ENCODE measurements around the gene NLGN2.

The NLGN2 gene

GRCh38 chr17:7437950-7438614, 30.4 kb downstream of the NLGN2 start:
- peak in 3 of 5 donors; percentile 39 to 50 (median 43) for DNase-seq

- no peak for DNase-seq
These were observed 31.2 kb downstream of the NLGN2 start for GRCh38 chr17:7438656-7439460.

GRCh38 chr17:7439462-7440112, 31.9 kb downstream of the NLGN2 start, which contains the start of gene FGF11:
TSS of gene FGF11 (plus strand) at chr17:7439512. CDS start at chr17:7439621, 109 bp downstream.
- no peak for DNase-seq

- DNase-seq: no peak
These were observed 32.6 kb downstream of the NLGN2 start for GRCh38 chr17:7440113-7440833.

GRCh38 chr17:7440834-7441195, 33.2 kb downstream of the NLGN2 start:
- no peak for DNase-seq

GRCh38 chr17:7441266-7441665, 33.6 kb downstream of the NLGN2 start:
- no peak for DNase-seq

- no peak for DNase-seq
These were observed 34.5 kb downstream of the NLGN2 start for GRCh38 chr17:7442142-7442541.

GRCh38 chr17:7443499-7444485, 36.1 kb downstream of the NLGN2 start:
- no peak for DNase-seq

GRCh38 chr17:7444682-7445618, 37.3 kb downstream of the NLGN2 start, which contains the start of gene CHRNB1:
TSS of gene CHRNB1 (plus strand) at chr17:7445061. CDS start at chr17:7445128, 67 bp downstream.
- DNase-seq: no peak

GRCh38 chr17:7445619-7445968, 37.9 kb downstream of the NLGN2 start:
- DNase-seq: peak in 1 of 5 donors; percentile 37

GRCh38 chr17:7448461-7448860, 40.8 kb downstream of the NLGN2 start:
- no peak for DNase-seq

GRCh38 chr17:7459961-7460545, 52.4 kb downstream of the NLGN2 start:
- DNase-seq: no peak

- DNase-seq: no peak
These were observed 53.4 kb downstream of the NLGN2 start for GRCh38 chr17:7460850-7461660.

- no peak for DNase-seq
These were observed 55.1 kb downstream of the NLGN2 start for GRCh38 chr17:7462474-7463371.

GRCh38 chr17:7463372-7463846, 55.8 kb downstream of the NLGN2 start:
- no peak for DNase-seq

GRCh38 chr17:7464081-7464480, 56.4 kb downstream of the NLGN2 start:
- no peak for DNase-seq

GRCh38 chr17:7465597-7466275, 58.1 kb downstream of the NLGN2 start:
- no peak for DNase-seq

GRCh38 chr17:7466318-7466638, 58.6 kb downstream of the NLGN2 start:
- DNase-seq: no peak

Measured in T-helper 1 cell (primary cell).